OCI-LY1 (cell line): ENCODE data around the gene KCNE1.

Experiments
- EZH2 ChIP-seq: fragments of 200-600 bp; sonication (generic), shearing (Covaris generic); IDR thresholded peaks from 2 replicates; pipeline ENCODE4 v1.8.0; 2017; ENCODE audit warnings: borderline replicate concordance, mixed run types, mild to moderate bottlenecking, antibody characterized with exemption, low read length, moderate library complexity, mixed read lengths
- TF ChIP-seq, protein P1 (sequence below): fragments of 200-600 bp; sonication (generic), shearing (Covaris generic); IDR thresholded peaks from 2 replicates; pipeline ENCODE4 v1.5.1; 2017; ENCODE audit warnings: mild to moderate bottlenecking, antibody characterized with exemption, low read length, moderate library complexity, mixed read lengths

DNA sequence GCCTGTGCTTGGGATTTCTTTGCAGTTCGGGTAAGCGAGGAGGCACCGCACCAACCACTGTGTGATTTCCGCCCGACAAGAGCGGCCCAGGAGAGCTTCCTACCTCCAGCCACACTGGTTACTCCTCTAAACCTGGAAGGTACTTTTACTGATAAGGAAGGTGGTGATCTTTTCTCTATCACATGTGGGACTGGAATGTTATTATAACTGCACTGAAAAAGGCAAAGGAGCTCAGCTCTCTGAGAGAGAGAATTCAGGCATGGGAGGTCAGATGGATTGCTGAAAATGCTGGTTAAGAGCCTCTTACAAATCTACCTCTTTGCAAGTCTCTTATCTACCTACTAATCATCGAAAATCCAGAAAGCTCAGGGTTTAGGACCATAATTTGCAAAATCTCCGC lies 7.7 kb upstream of the KCNE1 start:
- TF ChIP-seq, protein P1, sequence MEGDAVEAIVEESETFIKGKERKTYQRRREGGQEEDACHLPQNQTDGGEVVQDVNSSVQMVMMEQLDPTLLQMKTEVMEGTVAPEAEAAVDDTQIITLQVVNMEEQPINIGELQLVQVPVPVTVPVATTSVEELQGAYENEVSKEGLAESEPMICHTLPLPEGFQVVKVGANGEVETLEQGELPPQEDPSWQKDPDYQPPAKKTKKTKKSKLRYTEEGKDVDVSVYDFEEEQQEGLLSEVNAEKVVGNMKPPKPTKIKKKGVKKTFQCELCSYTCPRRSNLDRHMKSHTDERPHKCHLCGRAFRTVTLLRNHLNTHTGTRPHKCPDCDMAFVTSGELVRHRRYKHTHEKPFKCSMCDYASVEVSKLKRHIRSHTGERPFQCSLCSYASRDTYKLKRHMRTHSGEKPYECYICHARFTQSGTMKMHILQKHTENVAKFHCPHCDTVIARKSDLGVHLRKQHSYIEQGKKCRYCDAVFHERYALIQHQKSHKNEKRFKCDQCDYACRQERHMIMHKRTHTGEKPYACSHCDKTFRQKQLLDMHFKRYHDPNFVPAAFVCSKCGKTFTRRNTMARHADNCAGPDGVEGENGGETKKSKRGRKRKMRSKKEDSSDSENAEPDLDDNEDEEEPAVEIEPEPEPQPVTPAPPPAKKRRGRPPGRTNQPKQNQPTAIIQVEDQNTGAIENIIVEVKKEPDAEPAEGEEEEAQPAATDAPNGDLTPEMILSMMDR, result no peak
- TF ChIP-seq EZH2, result no peak
